ENCODE results near the gene SVEP1. TPM values are rescaled to one million over a fixed set of nuclear protein-coding genes. Genes with fewer than 3 reads are reported as not detected.
A peak's percentile ranks its signal among the peaks of the same experiment; 100 is the strongest.

SVEP1 gene
- total RNA-seq, 6 experiments from 2014 or later, result 4.0 to 6.8 (median 5.8) TPM

DNA sequence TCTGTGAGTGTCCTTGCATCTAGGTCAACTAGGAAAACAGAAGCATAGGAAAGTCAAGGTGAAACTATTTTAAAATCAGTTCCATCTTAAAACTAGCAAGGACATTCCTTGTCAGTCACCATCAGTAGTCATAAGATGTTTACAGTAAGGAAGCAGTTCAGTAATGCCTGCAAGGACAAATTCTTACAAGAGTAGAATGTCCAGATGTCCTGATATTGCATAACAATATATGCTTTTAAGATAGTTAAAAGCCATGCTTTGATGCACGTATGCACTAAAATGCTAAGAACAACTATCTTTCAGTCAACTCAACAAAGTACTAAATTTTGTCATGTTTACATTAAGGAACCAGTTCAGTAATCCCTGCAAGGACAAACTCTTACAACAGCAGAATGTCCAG lies 11.3 kb upstream of the SVEP1 start:
- Mint-ChIP-seq H3K4me1 (ENCODE audit: low read depth) (peaks cover 27% of the 10 kb centered on the region), H3K27me3 (ENCODE audit: insufficient read depth) (peaks cover 3% of the 10 kb centered on the region; the same call in 1 of the 2 replicates), H3K9me3 (no peaks in the 10 kb centered on the region), H3K4me3 (no peak overlapping the region), H3K27ac (no peak overlapping the region), H3K36me3 (ENCODE audit: low read depth) (no peaks in the 10 kb centered on the region)
- no peak for DNase-seq
- TF ChIP-seq, protein P1, sequence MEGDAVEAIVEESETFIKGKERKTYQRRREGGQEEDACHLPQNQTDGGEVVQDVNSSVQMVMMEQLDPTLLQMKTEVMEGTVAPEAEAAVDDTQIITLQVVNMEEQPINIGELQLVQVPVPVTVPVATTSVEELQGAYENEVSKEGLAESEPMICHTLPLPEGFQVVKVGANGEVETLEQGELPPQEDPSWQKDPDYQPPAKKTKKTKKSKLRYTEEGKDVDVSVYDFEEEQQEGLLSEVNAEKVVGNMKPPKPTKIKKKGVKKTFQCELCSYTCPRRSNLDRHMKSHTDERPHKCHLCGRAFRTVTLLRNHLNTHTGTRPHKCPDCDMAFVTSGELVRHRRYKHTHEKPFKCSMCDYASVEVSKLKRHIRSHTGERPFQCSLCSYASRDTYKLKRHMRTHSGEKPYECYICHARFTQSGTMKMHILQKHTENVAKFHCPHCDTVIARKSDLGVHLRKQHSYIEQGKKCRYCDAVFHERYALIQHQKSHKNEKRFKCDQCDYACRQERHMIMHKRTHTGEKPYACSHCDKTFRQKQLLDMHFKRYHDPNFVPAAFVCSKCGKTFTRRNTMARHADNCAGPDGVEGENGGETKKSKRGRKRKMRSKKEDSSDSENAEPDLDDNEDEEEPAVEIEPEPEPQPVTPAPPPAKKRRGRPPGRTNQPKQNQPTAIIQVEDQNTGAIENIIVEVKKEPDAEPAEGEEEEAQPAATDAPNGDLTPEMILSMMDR (IDR thresholded peaks at IDR 0.05), result no peak

DNA sequence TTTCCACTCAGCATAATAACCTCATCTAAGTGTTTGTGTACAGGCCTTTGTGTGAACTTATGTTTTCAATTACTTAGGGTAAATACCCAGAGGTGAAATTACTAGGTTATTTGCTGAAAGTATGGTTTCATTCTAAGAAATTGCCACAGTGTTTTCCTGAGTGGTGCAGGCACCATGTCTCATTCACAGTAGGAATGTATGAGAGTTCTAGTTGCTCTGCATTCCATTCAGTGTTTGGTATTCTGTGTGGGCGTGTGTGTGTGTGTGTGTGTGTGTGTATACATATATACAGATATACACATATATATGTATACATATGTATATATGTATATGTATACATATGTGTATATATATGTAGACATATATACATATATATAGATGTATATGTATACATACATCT lies 8.8 kb upstream of the SVEP1 start:
- H3K4me1 Mint-ChIP-seq (ENCODE audit: low read depth), result peaks cover 21% of the 10 kb centered on the region
- peaks cover 3% of the 10 kb centered on the region; the same call in 1 of the 2 replicates for H3K27me3 Mint-ChIP-seq (ENCODE audit: insufficient read depth)
- H3K4me3 Mint-ChIP-seq, result no peak overlapping the region
- H3K27ac Mint-ChIP-seq, result no peak overlapping the region
- no peaks in the 10 kb centered on the region for H3K36me3 Mint-ChIP-seq (ENCODE audit: low read depth)
- peak; percentile 33 for DNase-seq
- H3K9me3 Mint-ChIP-seq, result no peaks in the 10 kb centered on the region
- TF ChIP-seq, protein P1 (IDR thresholded peaks at IDR 0.05), result no peak

DNA sequence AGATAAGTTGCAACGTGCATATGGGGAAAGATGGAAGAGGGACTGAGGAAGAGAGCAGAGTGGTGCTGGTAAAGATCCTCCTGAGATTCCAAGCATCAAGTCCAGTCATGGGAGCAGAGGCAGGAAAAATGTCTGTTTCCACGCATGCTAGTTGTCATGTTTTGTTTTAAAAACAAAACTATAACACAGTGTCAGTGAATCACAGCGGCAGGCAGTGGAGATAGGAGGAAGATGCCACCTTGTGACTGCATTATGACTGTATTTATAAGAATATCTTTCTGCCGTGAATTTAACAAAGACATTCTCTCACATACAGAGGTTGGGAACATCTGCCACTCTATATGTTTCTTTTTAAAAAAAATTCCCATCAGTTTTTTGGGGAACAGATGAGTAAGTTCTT lies 3.7 kb upstream of the SVEP1 start:
- H3K9me3 Mint-ChIP-seq, result no peaks in the 10 kb centered on the region
- H3K27ac Mint-ChIP-seq, result peak overlapping the region; percentile 39; the same call in 1 of the 2 replicates
- DNase-seq, result peak; percentile 66
- H3K36me3 Mint-ChIP-seq (ENCODE audit: low read depth), result no peaks in the 10 kb centered on the region
- H3K4me1 Mint-ChIP-seq (ENCODE audit: low read depth), result peaks cover 45% of the 10 kb centered on the region
- TF ChIP-seq, protein P1 (IDR thresholded peaks at IDR 0.05), result peak; percentile 66
- H3K27me3 Mint-ChIP-seq (ENCODE audit: insufficient read depth), result peaks cover 12% of the 10 kb centered on the region
- H3K4me3 Mint-ChIP-seq, result peak overlapping the region; percentile 3; the same call in 1 of the 2 replicates

DNA sequence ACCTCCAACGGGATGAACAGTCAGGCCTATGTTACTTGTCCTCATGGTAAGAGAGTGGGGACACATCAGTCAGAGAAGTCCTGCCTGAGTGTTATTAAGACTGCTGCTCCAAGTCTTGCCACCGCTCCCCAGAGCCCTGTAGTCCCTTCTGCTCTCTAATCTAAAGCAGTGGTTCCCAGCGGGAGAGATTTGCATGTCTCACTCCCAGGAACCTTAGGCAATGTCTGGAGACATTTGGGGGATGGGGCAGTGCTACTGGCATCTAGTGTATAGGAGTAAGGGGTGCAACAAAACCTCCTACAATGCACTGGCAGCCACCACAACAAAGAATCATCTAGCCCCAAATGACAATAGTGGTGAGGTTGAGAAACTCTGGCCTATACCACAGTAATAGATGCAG lies 2.6 kb upstream of the SVEP1 start:
- peaks cover 50% of the 10 kb centered on the region for H3K4me1 Mint-ChIP-seq (ENCODE audit: low read depth)
- TF ChIP-seq, protein P1 (IDR thresholded peaks at IDR 0.05), result no peak
- H3K4me3 Mint-ChIP-seq, result no peak overlapping the region
- H3K36me3 Mint-ChIP-seq (ENCODE audit: low read depth), result no peaks in the 10 kb centered on the region
- no peaks in the 10 kb centered on the region for H3K9me3 Mint-ChIP-seq
- no peak for DNase-seq
- peaks cover 12% of the 10 kb centered on the region for H3K27me3 Mint-ChIP-seq (ENCODE audit: insufficient read depth)
- H3K27ac Mint-ChIP-seq, result no peak overlapping the region; the same call in 1 of the 2 replicates

DNA sequence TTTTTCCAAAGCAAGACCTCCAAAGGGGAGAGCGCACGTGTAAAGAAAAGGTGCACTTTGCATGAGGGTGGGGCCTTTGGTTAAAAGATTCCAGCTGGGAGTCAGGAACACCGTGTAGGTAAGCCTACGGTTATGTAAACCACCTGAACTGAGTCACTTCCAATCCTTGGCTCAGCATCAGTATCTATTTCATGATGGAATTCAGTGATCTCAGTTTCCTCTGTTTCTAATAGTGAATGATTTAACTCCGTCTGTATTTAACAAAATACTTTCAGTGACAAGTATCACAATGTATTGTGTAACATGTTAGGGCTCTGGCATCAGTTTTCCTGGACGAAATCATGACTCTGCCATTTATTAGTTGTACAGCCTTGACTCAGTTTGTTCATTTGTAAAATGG lies 1.3 kb upstream of the SVEP1 start:
- Mint-ChIP-seq H3K9me3 (no peaks in the 10 kb centered on the region), H3K27ac (peak overlapping the region; percentile 8; the same call in 1 of the 2 replicates), H3K4me1 (ENCODE audit: low read depth) (peaks cover 55% of the 10 kb centered on the region), H3K4me3 (peak overlapping the region; percentile 93; the same call in 1 of the 2 replicates), H3K27me3 (ENCODE audit: insufficient read depth) (peaks cover 9% of the 10 kb centered on the region), H3K36me3 (ENCODE audit: low read depth) (no peaks in the 10 kb centered on the region)
- TF ChIP-seq, protein P1 (IDR thresholded peaks at IDR 0.05), result no peak
- no peak for DNase-seq

DNA sequence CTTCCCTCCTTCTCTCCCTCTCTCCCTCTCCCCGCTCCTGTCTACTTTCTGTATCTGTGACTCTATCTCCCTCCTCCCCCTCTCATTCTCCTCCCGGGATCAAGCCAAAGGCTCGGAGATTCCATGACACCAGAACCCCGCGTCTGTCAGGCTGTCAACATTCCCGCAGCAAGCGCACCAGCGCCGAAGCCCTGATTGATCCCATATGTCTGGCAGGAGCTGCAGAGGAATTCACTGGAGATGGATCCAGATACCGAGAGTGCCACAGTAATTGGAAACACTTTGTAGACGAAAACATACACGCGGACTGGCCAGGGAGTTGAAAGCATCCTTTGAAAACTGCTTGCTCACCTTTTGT lies 300 bp upstream of the SVEP1 start:
- Mint-ChIP-seq H3K4me1 (ENCODE audit: low read depth) (peaks cover 65% of the 10 kb centered on the region), H3K27me3 (ENCODE audit: insufficient read depth) (peaks cover 9% of the 10 kb centered on the region), H3K27ac (peak overlapping the region; percentile 80), H3K9me3 (no peaks in the 10 kb centered on the region), H3K36me3 (ENCODE audit: low read depth) (no peaks in the 10 kb centered on the region), H3K4me3 (peak overlapping the region; percentile 93)
- TF ChIP-seq, protein P1 (IDR thresholded peaks at IDR 0.05), result no peak
- peak; percentile 68 for DNase-seq

All from HFFc6 (cell line).